Measurements from ENCODE around the gene TCIRG1.

DNA sequence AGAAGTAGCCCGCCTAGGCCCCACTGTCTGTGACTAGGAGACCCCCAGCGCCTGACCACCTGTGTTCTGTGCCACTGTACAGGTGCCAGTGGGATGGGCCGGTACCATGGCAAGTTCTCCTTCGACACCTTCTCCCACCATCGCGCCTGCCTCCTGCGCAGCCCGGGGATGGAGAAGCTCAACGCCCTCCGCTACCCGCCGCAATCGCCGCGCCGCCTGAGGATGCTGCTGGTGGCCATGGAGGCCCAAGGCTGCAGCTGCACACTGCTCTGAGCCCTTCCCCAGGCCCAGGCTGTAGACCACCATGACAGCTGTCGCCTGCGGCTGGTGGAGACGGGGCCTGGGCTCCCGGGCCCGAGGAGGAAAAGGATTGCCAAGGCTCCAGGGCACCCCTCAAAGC, 11.2 kb upstream of the TCIRG1 start:
- TF ChIP-seq EZH2 (IDR thresholded peaks at IDR 0.05; ENCODE audit: insufficient read depth, poor library complexity, severe bottlenecking) (no peak), EZH2phosphoT487 (IDR thresholded peaks at IDR 0.05; ENCODE audit: insufficient read depth, low read depth) (no peak)
